Thyroid gland (tissue), 4 donors: ENCODE data around the gene DEK.

Experiments used
- POLR2A ChIP-seq, 2 donors: fragments of 450-650 bp; IDR thresholded peaks; one replicate each; pipeline ENCODE4 v1.6.1; 2017; ENCODE audit warnings: antibody characterized with exemption in 2 of 2, mild to moderate bottlenecking in 2 of 2, moderate library complexity in 1 of 2
- TF ChIP-seq, protein P1 (sequence below), 6 experiments: fragments of 200-600 bp in 3 of 6; fragments of 450-650 bp in 3 of 6; sonication (generic) in 3 of 6; IDR thresholded peaks; one replicate each; pipeline ENCODE4 v1.5.1; 2016 to 2019; ENCODE audit warnings: antibody characterized with exemption in 6 of 6, mild to moderate bottlenecking in 2 of 6, inconsistent platforms in 1 of 6, moderate library complexity in 1 of 6

DNA sequence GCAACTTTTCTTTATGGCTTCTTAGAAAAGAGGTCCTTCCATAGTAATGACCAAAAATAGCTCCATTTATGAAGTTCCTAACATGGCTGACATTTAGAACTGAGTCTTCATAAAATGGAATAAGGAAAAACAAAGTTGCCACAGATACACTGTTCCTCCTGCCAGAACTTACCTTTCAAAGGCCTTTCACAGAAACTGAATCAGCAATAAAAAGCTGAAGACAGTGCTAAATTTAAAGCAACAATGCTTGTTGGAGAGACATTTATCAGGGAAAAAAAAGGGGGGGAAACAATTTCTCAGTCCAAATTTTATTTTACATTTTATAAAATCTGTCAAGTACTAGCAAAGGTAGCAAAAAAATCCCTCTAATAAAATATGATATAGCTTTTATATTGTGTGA lies 17.3 kb downstream of the DEK start:
- TF ChIP-seq, protein P1, sequence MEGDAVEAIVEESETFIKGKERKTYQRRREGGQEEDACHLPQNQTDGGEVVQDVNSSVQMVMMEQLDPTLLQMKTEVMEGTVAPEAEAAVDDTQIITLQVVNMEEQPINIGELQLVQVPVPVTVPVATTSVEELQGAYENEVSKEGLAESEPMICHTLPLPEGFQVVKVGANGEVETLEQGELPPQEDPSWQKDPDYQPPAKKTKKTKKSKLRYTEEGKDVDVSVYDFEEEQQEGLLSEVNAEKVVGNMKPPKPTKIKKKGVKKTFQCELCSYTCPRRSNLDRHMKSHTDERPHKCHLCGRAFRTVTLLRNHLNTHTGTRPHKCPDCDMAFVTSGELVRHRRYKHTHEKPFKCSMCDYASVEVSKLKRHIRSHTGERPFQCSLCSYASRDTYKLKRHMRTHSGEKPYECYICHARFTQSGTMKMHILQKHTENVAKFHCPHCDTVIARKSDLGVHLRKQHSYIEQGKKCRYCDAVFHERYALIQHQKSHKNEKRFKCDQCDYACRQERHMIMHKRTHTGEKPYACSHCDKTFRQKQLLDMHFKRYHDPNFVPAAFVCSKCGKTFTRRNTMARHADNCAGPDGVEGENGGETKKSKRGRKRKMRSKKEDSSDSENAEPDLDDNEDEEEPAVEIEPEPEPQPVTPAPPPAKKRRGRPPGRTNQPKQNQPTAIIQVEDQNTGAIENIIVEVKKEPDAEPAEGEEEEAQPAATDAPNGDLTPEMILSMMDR (IDR thresholded peaks at IDR 0.05) = no peak
- TF ChIP-seq POLR2A (IDR thresholded peaks at IDR 0.05) = no peak
